Mucosa of rectum (tissue), 2 donors: ENCODE measurements around the gene TMEM26.

Source experiments
- H3K27ac ChIP-seq, 2 donors: one replicate each; pipeline ENCODE4 v1.7.0; 2013; ENCODE audit warnings: inconsistent platforms in 2 of 2, low read depth in 2 of 2, low read length in 2 of 2
- H3K27me3 ChIP-seq, 2 donors: one replicate each; pipeline ENCODE4 v1.7.0; 2013; ENCODE audit warnings: low read length in 2 of 2; ENCODE audit not compliant: control insufficient read depth in 2 of 2, insufficient read depth in 2 of 2
- H3K36me3 ChIP-seq, 2 donors: one replicate each; pipeline ENCODE4 v1.7.0; 2013; ENCODE audit warnings: low read length in 2 of 2; ENCODE audit not compliant: control insufficient read depth in 2 of 2, insufficient read depth in 2 of 2
- H3K4me1 ChIP-seq, 2 donors: one replicate each; pipeline ENCODE4 v1.7.0; 2013; ENCODE audit warnings: low read length in 2 of 2, mild to moderate bottlenecking in 1 of 2; ENCODE audit not compliant: control insufficient read depth in 2 of 2, insufficient read depth in 2 of 2
- H3K4me3 ChIP-seq, 2 donors: one replicate each; pipeline ENCODE4 v1.7.0; 2013; ENCODE audit warnings: low read length in 2 of 2
- H3K9ac ChIP-seq, 2 donors: one replicate each; pipeline ENCODE4 v1.7.0; 2013; ENCODE audit warnings: low read length in 2 of 2, low read depth in 1 of 2, mild to moderate bottlenecking in 1 of 2
- H3K9me3 ChIP-seq, 2 donors: one replicate each; pipeline ENCODE4 v1.7.0; 2013; ENCODE audit warnings: low read length in 2 of 2; ENCODE audit not compliant: control insufficient read depth in 2 of 2
- donor health status: healthy.
- donor health status: Normal muscosa, but diverticular disease.

Gene TMEM26

GRCh38 chr10:61460835-61461234, 7.7 kb upstream of the TMEM26 start:
- H3K36me3 ChIP-seq = no peaks in the 10 kb centered on the region
- no peaks in the 10 kb centered on the region for H3K27me3 ChIP-seq
- H3K27ac ChIP-seq = no peak overlapping the region
- H3K4me3 ChIP-seq = no peak overlapping the region
- no peaks in the 10 kb centered on the region for H3K4me1 ChIP-seq
- H3K9ac ChIP-seq = no peak overlapping the region
- no peaks in the 10 kb centered on the region for H3K9me3 ChIP-seq

- Histone ChIP-seq H3K36me3 (no peaks in the 10 kb centered on the region), H3K27ac (no peak overlapping the region), H3K4me1 (no peaks in the 10 kb centered on the region), H3K9ac (no peak overlapping the region), H3K4me3 (no peak overlapping the region), H3K9me3 (no peaks in the 10 kb centered on the region), H3K27me3 (peaks cover 3% of the 10 kb centered on the region in 2 donors)
These were observed 4.8 kb upstream of the TMEM26 start for GRCh38 chr10:61458031-61458430.

- no peaks in the 10 kb centered on the region for H3K9me3 ChIP-seq
- no peak overlapping the region for H3K9ac ChIP-seq
- H3K27ac ChIP-seq = no peak overlapping the region
- peaks cover 7% of the 10 kb centered on the region in 2 donors for H3K27me3 ChIP-seq
- no peaks in the 10 kb centered on the region for H3K36me3 ChIP-seq
- H3K4me1 ChIP-seq = no peaks in the 10 kb centered on the region
- no peak overlapping the region for H3K4me3 ChIP-seq
These were observed 3.1 kb upstream of the TMEM26 start for GRCh38 chr10:61456095-61456789.

DNA sequence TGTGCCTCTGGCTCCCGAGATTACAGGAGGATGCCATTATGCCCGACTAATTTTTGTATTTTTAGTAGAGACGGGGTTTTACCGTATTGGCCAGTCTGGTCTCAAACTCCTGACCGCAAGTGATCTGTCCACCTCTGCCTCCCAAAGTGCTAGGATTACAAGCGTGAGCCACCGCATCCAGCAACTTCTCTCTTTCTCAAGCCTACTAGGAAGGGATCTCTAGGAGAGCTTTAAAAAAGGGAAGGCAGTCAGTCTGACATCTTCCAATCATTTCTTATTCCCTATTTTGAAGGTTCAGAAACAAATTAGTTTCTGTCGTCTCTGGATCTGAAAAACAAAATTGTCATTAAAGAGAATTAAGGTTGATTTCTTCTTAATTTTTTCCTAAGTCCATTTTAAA, 2.5 kb upstream of the TMEM26 start:
- no peaks in the 10 kb centered on the region for H3K36me3 ChIP-seq
- H3K27me3 ChIP-seq = peaks cover 7% of the 10 kb centered on the region in 2 donors
- H3K27ac ChIP-seq = no peak overlapping the region
- H3K9ac ChIP-seq = no peak overlapping the region
- H3K9me3 ChIP-seq = no peaks in the 10 kb centered on the region
- H3K4me3 ChIP-seq = no peak overlapping the region
- no peaks in the 10 kb centered on the region for H3K4me1 ChIP-seq

- no peak overlapping the region for H3K9ac ChIP-seq
- H3K4me3 ChIP-seq = no peak overlapping the region
- no peak overlapping the region for H3K27ac ChIP-seq
- no peaks in the 10 kb centered on the region for H3K9me3 ChIP-seq
- peaks cover 7% of the 10 kb centered on the region in 2 donors for H3K27me3 ChIP-seq
- H3K36me3 ChIP-seq = no peaks in the 10 kb centered on the region
- H3K4me1 ChIP-seq = no peaks in the 10 kb centered on the region
These were observed 1.4 kb upstream of the TMEM26 start for GRCh38 chr10:61454541-61454940.

- no peaks in the 10 kb centered on the region for H3K36me3 ChIP-seq
- peaks cover 7% of the 10 kb centered on the region in 2 donors for H3K27me3 ChIP-seq
- no peak overlapping the region for H3K27ac ChIP-seq
- H3K9me3 ChIP-seq = no peaks in the 10 kb centered on the region
- H3K4me3 ChIP-seq = peak overlapping the region; percentile 63 to 76
- H3K4me1 ChIP-seq = no peaks in the 10 kb centered on the region
- peak overlapping the region in 1 of 2 donors; percentile 24 for H3K9ac ChIP-seq
These were observed 980 bp downstream of the TMEM26 start for GRCh38 chr10:61452151-61452651.

DNA sequence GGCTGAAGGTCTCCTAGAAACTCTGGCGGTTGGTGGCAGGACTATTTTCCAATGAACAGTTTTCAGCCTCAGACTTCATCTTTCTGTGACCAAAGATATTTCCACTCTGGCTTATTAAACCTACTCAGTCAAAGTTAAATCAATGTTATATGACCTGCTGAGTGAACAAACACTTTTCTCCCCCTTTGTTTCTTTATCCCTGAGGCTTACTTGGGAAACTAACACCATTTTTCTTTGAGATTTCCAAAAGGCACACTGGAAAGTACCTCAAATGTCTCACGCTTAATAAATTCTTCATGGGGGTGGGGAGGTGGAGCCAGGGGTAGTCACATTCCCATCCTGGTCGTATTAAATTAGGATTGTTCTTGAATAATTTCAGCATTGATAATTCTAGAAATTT, 1.8 kb downstream of the TMEM26 start:
- Histone ChIP-seq H3K36me3 (no peaks in the 10 kb centered on the region), H3K27ac (no peak overlapping the region), H3K27me3 (peaks cover 7% of the 10 kb centered on the region in 2 donors), H3K4me3 (no peak overlapping the region), H3K9me3 (no peaks in the 10 kb centered on the region), H3K9ac (no peak overlapping the region), H3K4me1 (no peaks in the 10 kb centered on the region)

- Histone ChIP-seq H3K9me3 (no peaks in the 10 kb centered on the region), H3K4me1 (no peaks in the 10 kb centered on the region), H3K27me3 (peaks cover 5 to 7% of the 10 kb centered on the region in 2 donors), H3K27ac (no peak overlapping the region), H3K9ac (no peak overlapping the region), H3K36me3 (no peaks in the 10 kb centered on the region), H3K4me3 (no peak overlapping the region)
These were observed 4.2 kb downstream of the TMEM26 start for GRCh38 chr10:61448841-61449600.

DNA sequence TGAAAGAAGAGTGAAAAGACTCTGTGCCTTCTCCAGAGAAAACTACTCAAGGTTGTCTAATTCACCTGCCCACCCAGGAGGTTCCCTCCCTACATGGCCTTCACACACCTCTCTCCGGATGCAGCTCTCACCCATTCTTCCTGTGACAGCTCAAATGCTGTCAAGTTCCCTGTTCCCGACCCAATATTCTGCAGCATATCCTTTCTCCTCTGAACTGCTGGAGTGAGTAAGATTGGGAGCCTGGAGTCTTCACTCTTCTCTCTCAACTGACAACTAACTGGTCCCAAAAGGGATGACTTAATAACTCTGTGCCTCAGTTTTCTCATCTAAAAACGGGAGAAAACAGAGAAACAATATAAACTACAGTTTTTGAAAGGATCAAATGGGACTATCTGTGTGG, 5.1 kb downstream of the TMEM26 start:
- Histone ChIP-seq H3K9me3 (no peaks in the 10 kb centered on the region), H3K9ac (no peak overlapping the region), H3K27ac (no peak overlapping the region), H3K36me3 (no peaks in the 10 kb centered on the region), H3K4me1 (no peaks in the 10 kb centered on the region), H3K4me3 (no peak overlapping the region), H3K27me3 (peaks cover 4 to 5% of the 10 kb centered on the region in 2 donors)

- no peak overlapping the region for H3K27ac ChIP-seq
- no peaks in the 10 kb centered on the region for H3K27me3 ChIP-seq
- no peaks in the 10 kb centered on the region for H3K9me3 ChIP-seq
- no peak overlapping the region for H3K4me3 ChIP-seq
- no peak overlapping the region for H3K9ac ChIP-seq
- no peaks in the 10 kb centered on the region for H3K4me1 ChIP-seq
- H3K36me3 ChIP-seq = no peaks in the 10 kb centered on the region
These were observed 14.0 kb downstream of the TMEM26 start for GRCh38 chr10:61439058-61439609.
